Keratinocyte (primary cell): Measurements from ENCODE around the gene FAAP20.

ENCODE experiments used
- EZH2 ChIP-seq: IDR thresholded peaks from one replicate; pipeline ENCODE4 v1.6.1; 2012; ENCODE audit warnings: inconsistent platforms, mild to moderate bottlenecking, low read length, moderate library complexity
- TF ChIP-seq, protein P1 (sequence below), 3 experiments: IDR thresholded peaks in 1 of 3; conservative IDR thresholded peaks in 1 of 3; optimal IDR thresholded peaks in 1 of 3; 2 replicates in 2 of 3; 3 replicates in 1 of 3; pipeline versions ENCODE3 to v1.5.1; 2011; ENCODE audit warnings: low read length in 3 of 3, mild to moderate bottlenecking in 3 of 3, moderate library complexity in 2 of 3, control low read depth in 1 of 3, inconsistent platforms in 1 of 3; ENCODE audit not compliant: insufficient read depth in 2 of 3; ENCODE audit errors: extremely low read depth in 1 of 3

DNA sequence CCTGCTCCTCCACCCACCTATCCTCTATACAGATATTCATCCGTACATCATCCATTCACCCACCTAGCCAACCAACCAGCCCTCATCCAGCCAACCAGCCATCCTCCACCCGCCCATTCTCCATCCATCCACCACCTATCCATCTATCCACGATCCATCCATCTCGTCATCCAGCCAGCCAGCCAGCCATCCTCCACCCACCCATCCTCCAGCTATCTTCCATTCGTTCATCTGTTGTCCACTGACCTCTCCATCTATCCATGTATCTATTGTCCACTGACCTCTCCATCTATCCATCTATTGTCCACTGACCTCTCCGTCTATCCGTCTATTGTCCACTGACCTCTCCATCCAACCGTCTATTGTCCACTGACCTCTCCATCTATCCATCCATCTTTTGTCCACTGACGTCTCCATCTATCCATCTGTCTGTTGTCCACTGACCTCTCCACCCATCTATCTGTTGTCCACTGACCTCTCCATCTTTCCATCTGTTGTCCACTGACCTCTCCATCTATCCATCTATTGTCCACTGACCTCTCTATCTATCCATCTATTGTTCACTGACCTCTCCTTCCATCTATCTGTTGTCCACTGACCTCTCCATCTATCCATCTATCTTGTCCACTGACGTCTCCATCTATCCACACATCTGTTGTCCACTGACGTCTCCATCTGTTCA lies 47.6 kb downstream of the FAAP20 start:
- TF ChIP-seq, protein P1, sequence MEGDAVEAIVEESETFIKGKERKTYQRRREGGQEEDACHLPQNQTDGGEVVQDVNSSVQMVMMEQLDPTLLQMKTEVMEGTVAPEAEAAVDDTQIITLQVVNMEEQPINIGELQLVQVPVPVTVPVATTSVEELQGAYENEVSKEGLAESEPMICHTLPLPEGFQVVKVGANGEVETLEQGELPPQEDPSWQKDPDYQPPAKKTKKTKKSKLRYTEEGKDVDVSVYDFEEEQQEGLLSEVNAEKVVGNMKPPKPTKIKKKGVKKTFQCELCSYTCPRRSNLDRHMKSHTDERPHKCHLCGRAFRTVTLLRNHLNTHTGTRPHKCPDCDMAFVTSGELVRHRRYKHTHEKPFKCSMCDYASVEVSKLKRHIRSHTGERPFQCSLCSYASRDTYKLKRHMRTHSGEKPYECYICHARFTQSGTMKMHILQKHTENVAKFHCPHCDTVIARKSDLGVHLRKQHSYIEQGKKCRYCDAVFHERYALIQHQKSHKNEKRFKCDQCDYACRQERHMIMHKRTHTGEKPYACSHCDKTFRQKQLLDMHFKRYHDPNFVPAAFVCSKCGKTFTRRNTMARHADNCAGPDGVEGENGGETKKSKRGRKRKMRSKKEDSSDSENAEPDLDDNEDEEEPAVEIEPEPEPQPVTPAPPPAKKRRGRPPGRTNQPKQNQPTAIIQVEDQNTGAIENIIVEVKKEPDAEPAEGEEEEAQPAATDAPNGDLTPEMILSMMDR (optimal IDR thresholded peaks at IDR 0.05 in 1 of 3, IDR thresholded peaks at IDR 0.05 in 1 of 3, conservative IDR thresholded peaks at IDR 0.05 in 1 of 3; ENCODE audit: extremely low read depth in 1 of 3, insufficient read depth in 2 of 3, low read length in 3 of 3) = no peak
- TF ChIP-seq EZH2 = no peak
